Thyroid gland (tissue), 4 donors: ENCODE data around the gene CRYBA4.

Experiments used
- CTCF ChIP-seq, 6 experiments: fragments of 200-600 bp in 3 of 6; fragments of 450-650 bp in 3 of 6; sonication (generic) in 3 of 6; IDR thresholded peaks; one replicate each; pipeline ENCODE4 v1.5.1; 2016 to 2019; ENCODE audit warnings: antibody characterized with exemption in 6 of 6, mild to moderate bottlenecking in 2 of 6, inconsistent platforms in 1 of 6, moderate library complexity in 1 of 6
- POLR2A ChIP-seq, 2 donors: fragments of 450-650 bp; IDR thresholded peaks; one replicate each; pipeline ENCODE4 v1.6.1; 2017; ENCODE audit warnings: antibody characterized with exemption in 2 of 2, mild to moderate bottlenecking in 2 of 2, moderate library complexity in 1 of 2

- TF ChIP-seq CTCF (IDR thresholded peaks at IDR 0.05) (no peak), POLR2A (IDR thresholded peaks at IDR 0.05) (no peak)
Observed at GRCh38 chr22:26619510-26619909, 2.3 kb upstream of the CRYBA4 start.
